Measurements from ENCODE around the gene SHC2. TPM values are rescaled to one million over a fixed set of nuclear protein-coding genes. Genes with fewer than 3 reads are reported as not detected.

Gene SHC2
- total and polyA plus RNA-seq, 7 donors, result 1.8 to 49.9 (median 17.8) TPM

- peak; percentile 86 for DNase-seq
- Histone ChIP-seq H3K27ac (no peak overlapping the region), H3K4me3 (no peak overlapping the region), H3K4me1 (no peaks in the 10 kb centered on the region), H3K36me3 (no peaks in the 10 kb centered on the region), H3K27me3 (peaks cover 0 to 44% (median 22%) of the 10 kb centered on the region in 3 donors), H3K9me3 (no peaks in the 10 kb centered on the region)
- TF ChIP-seq, protein P1, sequence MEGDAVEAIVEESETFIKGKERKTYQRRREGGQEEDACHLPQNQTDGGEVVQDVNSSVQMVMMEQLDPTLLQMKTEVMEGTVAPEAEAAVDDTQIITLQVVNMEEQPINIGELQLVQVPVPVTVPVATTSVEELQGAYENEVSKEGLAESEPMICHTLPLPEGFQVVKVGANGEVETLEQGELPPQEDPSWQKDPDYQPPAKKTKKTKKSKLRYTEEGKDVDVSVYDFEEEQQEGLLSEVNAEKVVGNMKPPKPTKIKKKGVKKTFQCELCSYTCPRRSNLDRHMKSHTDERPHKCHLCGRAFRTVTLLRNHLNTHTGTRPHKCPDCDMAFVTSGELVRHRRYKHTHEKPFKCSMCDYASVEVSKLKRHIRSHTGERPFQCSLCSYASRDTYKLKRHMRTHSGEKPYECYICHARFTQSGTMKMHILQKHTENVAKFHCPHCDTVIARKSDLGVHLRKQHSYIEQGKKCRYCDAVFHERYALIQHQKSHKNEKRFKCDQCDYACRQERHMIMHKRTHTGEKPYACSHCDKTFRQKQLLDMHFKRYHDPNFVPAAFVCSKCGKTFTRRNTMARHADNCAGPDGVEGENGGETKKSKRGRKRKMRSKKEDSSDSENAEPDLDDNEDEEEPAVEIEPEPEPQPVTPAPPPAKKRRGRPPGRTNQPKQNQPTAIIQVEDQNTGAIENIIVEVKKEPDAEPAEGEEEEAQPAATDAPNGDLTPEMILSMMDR (IDR thresholded peaks at IDR 0.05), result no peak
- TF ChIP-seq EP300 (IDR thresholded peaks at IDR 0.05), result no peak
- no peak for TF ChIP-seq POLR2AphosphoS5 (IDR thresholded peaks at IDR 0.05)
- no peak for TF ChIP-seq POLR2A (IDR thresholded peaks at IDR 0.05)
- WGBS, 2 donors, result 55 to 59% methylated on average over 14 of the region's 14 CpGs
- intact Hi-C loops (cut with DNase I), result no loop called here
Observed at GRCh38 chr19:372306-372890, 88.4 kb downstream of the SHC2 start.

DNA sequence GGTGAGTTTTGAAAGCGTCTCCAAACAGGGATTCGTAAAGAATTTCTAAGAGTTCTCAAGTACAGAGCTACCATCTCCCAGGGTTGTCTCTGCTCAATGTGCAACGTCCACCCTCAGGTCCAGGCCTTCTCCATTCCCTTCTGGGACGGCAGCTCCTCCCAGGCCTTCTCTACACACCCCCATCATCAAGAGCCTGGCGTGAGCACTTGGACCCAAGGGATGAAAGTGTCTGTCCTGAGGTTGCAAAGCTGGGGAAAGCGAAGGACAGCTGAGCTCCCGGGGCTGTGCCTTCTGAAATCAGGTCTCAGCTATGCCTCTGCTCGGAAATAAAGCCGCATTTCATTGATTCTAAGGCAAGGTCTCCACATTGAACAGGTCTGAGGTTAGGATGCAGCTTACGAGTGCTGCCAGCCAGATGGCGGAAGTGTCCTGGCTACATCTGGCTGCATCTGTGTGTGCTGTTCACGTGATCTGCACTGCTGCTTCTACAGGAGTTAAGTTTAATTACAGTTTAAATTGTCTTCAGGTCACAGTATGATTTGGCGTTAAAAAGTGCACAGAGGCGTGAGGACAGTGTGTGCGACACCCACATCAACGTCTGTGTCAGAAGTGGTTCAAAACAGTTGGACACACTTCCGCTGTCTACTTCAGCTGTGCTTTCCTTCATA, 89.2 kb downstream of the SHC2 start:
- intact Hi-C loops (cut with DNase I), result no loop called here
- DNase-seq, result peak; percentile 37
- H3K36me3 ChIP-seq, result no peaks in the 10 kb centered on the region
- no peak overlapping the region for H3K4me3 ChIP-seq
- H3K27ac ChIP-seq, result no peak overlapping the region
- 35 to 66% methylated on average over 17 of the region's 17 CpGs for WGBS, 2 donors
- no peaks in the 10 kb centered on the region for H3K9me3 ChIP-seq
- TF ChIP-seq POLR2A (IDR thresholded peaks at IDR 0.05), result no peak
- TF ChIP-seq POLR2AphosphoS5 (IDR thresholded peaks at IDR 0.05), result no peak
- TF ChIP-seq EP300 (IDR thresholded peaks at IDR 0.05), result no peak
- TF ChIP-seq, protein P1 (IDR thresholded peaks at IDR 0.05), result no peak
- H3K27me3 ChIP-seq, result peaks cover 0 to 52% (median 22%) of the 10 kb centered on the region in 3 donors
- H3K4me1 ChIP-seq, result no peaks in the 10 kb centered on the region

DNA sequence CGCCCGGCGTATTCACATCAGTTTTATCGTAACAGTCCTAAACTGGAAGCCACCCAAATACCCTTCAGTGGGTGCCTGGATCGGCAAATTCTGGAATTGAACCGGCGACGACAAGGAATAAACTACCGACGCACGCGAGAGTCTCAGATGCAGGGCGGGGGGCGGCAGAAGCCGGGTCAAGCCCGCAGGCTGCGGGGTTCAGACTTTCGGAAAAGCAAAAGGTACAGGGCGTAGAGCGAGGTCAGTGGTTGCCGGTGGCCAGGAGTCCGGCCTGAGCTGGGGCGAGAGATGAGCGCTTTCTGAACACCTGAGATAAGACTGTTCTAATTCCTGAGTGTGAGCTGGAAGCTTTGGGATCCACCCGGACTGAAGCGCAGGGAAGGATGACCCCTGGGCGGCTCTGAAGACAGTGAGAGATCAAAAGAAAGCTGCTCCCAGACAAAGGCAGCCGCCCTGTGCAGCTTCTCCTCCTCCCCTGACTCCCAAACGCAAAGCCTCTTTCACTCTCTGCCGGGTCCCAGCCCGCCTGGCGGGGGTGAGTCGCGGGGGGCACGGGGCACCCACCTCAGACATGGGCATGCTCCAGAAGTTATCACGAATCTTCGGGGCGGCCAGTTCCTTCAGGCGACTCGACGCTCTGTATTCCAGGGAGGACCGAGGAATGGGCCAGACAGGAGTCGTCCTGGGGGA, 90.0 kb downstream of the SHC2 start:
- H3K36me3 ChIP-seq, result no peaks in the 10 kb centered on the region
- no peak overlapping the region for H3K27ac ChIP-seq
- DNase-seq, result peak; percentile 38
- peaks cover 0 to 46% (median 22%) of the 10 kb centered on the region in 3 donors for H3K27me3 ChIP-seq
- intact Hi-C loops (cut with DNase I), result no loop called here
- WGBS, 2 donors, result 91 to 92% methylated on average over 43 of the region's 43 CpGs
- H3K4me3 ChIP-seq, result no peak overlapping the region
- H3K4me1 ChIP-seq, result no peaks in the 10 kb centered on the region
- TF ChIP-seq POLR2AphosphoS5 (IDR thresholded peaks at IDR 0.05), result no peak
- TF ChIP-seq EP300 (IDR thresholded peaks at IDR 0.05), result no peak
- TF ChIP-seq POLR2A (IDR thresholded peaks at IDR 0.05), result no peak
- TF ChIP-seq, protein P1 (IDR thresholded peaks at IDR 0.05), result no peak
- H3K9me3 ChIP-seq, result no peaks in the 10 kb centered on the region

DNA sequence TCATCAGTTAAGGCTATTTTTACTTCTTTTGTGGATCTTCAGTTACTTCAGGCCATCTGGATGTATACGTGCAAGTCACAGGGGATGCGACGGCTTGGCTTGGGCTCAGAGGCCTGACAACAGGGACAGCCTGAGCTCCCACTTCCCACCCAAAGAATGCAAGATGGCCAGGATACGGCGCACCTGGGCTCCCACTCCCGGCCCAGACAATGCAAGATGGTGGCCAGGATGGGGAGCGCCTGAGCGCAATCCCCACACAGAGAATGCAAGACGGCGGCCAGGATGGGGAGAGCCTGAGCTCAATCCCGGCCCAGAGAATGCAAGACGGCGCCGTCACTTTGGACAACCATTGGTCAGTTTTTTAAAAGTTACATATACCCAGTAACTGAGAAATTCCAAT, 91.0 kb downstream of the SHC2 start:
- intact Hi-C loops (cut with DNase I), result no loop called here
- no peaks in the 10 kb centered on the region for H3K9me3 ChIP-seq
- H3K36me3 ChIP-seq, result no peaks in the 10 kb centered on the region
- TF ChIP-seq, protein P1 (IDR thresholded peaks at IDR 0.05), result no peak
- TF ChIP-seq EP300 (IDR thresholded peaks at IDR 0.05) (no peak), POLR2A (IDR thresholded peaks at IDR 0.05) (no peak), POLR2AphosphoS5 (IDR thresholded peaks at IDR 0.05) (no peak)
- H3K4me3 ChIP-seq, result no peak overlapping the region
- no peak overlapping the region for H3K27ac ChIP-seq
- peak; percentile 38 for DNase-seq
- H3K27me3 ChIP-seq, result peaks cover 0 to 37% (median 17%) of the 10 kb centered on the region in 3 donors
- WGBS, 2 donors, result 95 to 96% methylated on average over 14 of the region's 14 CpGs
- no peaks in the 10 kb centered on the region for H3K4me1 ChIP-seq
